HG03159 (cell line): ENCODE measurements around the gene LDLR.
"Not testable (repeated sequence)": the region's sequence is repeated elsewhere in the genome, so short reads cannot be mapped to it uniquely, and the experiment has no call there.

Experiments used
- ATAC-seq: cut with Tn5 transposase; IDR thresholded peaks from one replicate; pipeline ENCODE4 v1.9.1; 2021; ENCODE audit warnings: mild to moderate bottlenecking, moderate library complexity; ENCODE audit not compliant: unreplicated experiment

Gene LDLR

GRCh38 chr19:11169896-11170678 is 80.8 kb downstream of the LDLR start:
- no peak for ATAC-seq

- no peak for ATAC-seq
Observed at GRCh38 chr19:11171144-11171543, 81.9 kb downstream of the LDLR start.

GRCh38 chr19:11172576-11172975 is 83.3 kb downstream of the LDLR start:
- ATAC-seq: no peak

GRCh38 chr19:11173516-11174155 is 84.4 kb downstream of the LDLR start:
- no peak for ATAC-seq

- ATAC-seq: no peak
Observed at GRCh38 chr19:11174336-11174735, 85.1 kb downstream of the LDLR start.

- ATAC-seq: no peak
Observed at GRCh38 chr19:11175920-11176319, 86.7 kb downstream of the LDLR start.

GRCh38 chr19:11176466-11177193 is 87.4 kb downstream of the LDLR start:
- ATAC-seq: no peak

GRCh38 chr19:11177592-11177991 is 88.3 kb downstream of the LDLR start:
- no peak for ATAC-seq

- not testable (repeated sequence) for ATAC-seq
Observed at GRCh38 chr19:11179145-11179465, 89.8 kb downstream of the LDLR start.

GRCh38 chr19:11179716-11180297 is 90.5 kb downstream of the LDLR start:
- no peak for ATAC-seq

- ATAC-seq: no peak
Observed at GRCh38 chr19:11180346-11180745, 91.1 kb downstream of the LDLR start.

- not testable (repeated sequence) for ATAC-seq
Observed at GRCh38 chr19:11180975-11181374, 91.7 kb downstream of the LDLR start.

- no peak for ATAC-seq
Observed at GRCh38 chr19:11181488-11181887, 92.2 kb downstream of the LDLR start.
